ENCODE measurements around the gene KEL.
"Not testable (repeated sequence)": the region's sequence is repeated elsewhere in the genome, so short reads cannot be mapped to it uniquely, and the experiment has no call there.

The KEL gene

GRCh38 chr7:142961973-142962926 is at the start of gene KEL:
KEL (minus strand) TSS chr7:142962363; CDS start chr7:142962206, 157 bp downstream.
- no peak for DNase-seq

GRCh38 chr7:143008007-143008901 is 46.1 kb upstream of the KEL start:
- peak; percentile 86 for DNase-seq

GRCh38 chr7:143005632-143006260 is 43.6 kb upstream of the KEL start:
- DNase-seq, result no peak

- peak; percentile 48 for DNase-seq
Observed at GRCh38 chr7:143003393-143004051, 41.4 kb upstream of the KEL start.

- DNase-seq, result no peak
Observed at GRCh38 chr7:143002898-143003297, 40.7 kb upstream of the KEL start.

GRCh38 chr7:143002106-143002505 is 39.9 kb upstream of the KEL start:
- DNase-seq, result no peak

- DNase-seq, result no peak
Observed at GRCh38 chr7:143000648-143001047, 38.5 kb upstream of the KEL start.

GRCh38 chr7:142999793-143000192 is 37.6 kb upstream of the KEL start:
- DNase-seq, result no peak

GRCh38 chr7:142998966-142999365 is 36.8 kb upstream of the KEL start:
- DNase-seq, result no peak

GRCh38 chr7:142997456-142997989 is 35.4 kb upstream of the KEL start:
- DNase-seq, result no peak

GRCh38 chr7:142992427-142992826 is 30.3 kb upstream of the KEL start:
- no peak for DNase-seq

- DNase-seq, result no peak
Observed at GRCh38 chr7:142984297-142984696, 22.1 kb upstream of the KEL start.

- no peak for DNase-seq
Observed at GRCh38 chr7:142983825-142984224, 21.7 kb upstream of the KEL start.

- not testable (repeated sequence) for DNase-seq
Observed at GRCh38 chr7:142978402-142978801, 16.2 kb upstream of the KEL start.

- no peak for DNase-seq
Observed at GRCh38 chr7:142974626-142975025, 12.5 kb upstream of the KEL start.

GRCh38 chr7:142969183-142969582 is 7.0 kb upstream of the KEL start:
- no peak for DNase-seq

- DNase-seq, result no peak
Observed at GRCh38 chr7:142968229-142968628, 6.1 kb upstream of the KEL start.

- no peak for DNase-seq
Observed at GRCh38 chr7:142964502-142965246, 2.5 kb upstream of the KEL start.

- no peak for DNase-seq
Observed at GRCh38 chr7:142963993-142964392, 1.8 kb upstream of the KEL start.

- no peak for DNase-seq
Observed at GRCh38 chr7:142962991-142963390, 828 bp upstream of the KEL start.

GRCh38 chr7:142961595-142961972 is 579 bp downstream of the KEL start:
- no peak for DNase-seq

Measured in stimulated activated CD4-positive, alpha-beta T cell treated with anti-CD3 and anti-CD28 coated beads, Interleukin-4, amount 100 ng/mL, for 24 hours (primary cell).